ENCODE data around the gene EDC3. TPM values are rescaled to one million over a fixed set of nuclear protein-coding genes. Genes with fewer than 3 reads are reported as not detected.

Gene EDC3
- total RNA-seq, 2 donors from 2014 or later, result 6.7 to 9.2 TPM

GRCh38 chr15:74584779-74585178 lies 111.0 kb downstream of the EDC3 start:
- Histone ChIP-seq H3K4me3 (no peak overlapping the region), H3K27ac (no peak overlapping the region), H3K4me1 (no peaks in the 10 kb centered on the region), H3K36me3 (replicated peaks in 1 of 2; ENCODE audit: insufficient read depth in 1 of 2, low read depth in 2 of 2) (no peaks in the 10 kb centered on the region), H3K27me3 (no peaks in the 10 kb centered on the region), H3K9me3 (no peaks in the 10 kb centered on the region)
- DNase-seq, result no peak
- TF ChIP-seq POLR2A (IDR thresholded peaks at IDR 0.05) (no peak), CTCF (IDR thresholded peaks at IDR 0.05) (no peak)
- intact Hi-C loops (cut with DNase I), result no loop called here
- no peak for ATAC-seq
- WGBS, 2 donors, result 74 to 83% methylated on average over 3 to 4 of the region's 4 CpGs

- WGBS, 2 donors, result 75 to 82% methylated on average over 2 of the region's 2 CpGs
- Histone ChIP-seq H3K4me1 (no peaks in the 10 kb centered on the region), H3K27me3 (no peaks in the 10 kb centered on the region), H3K4me3 (no peak overlapping the region), H3K9me3 (no peaks in the 10 kb centered on the region), H3K36me3 (replicated peaks in 1 of 2; ENCODE audit: insufficient read depth in 1 of 2, low read depth in 2 of 2) (no peaks in the 10 kb centered on the region), H3K27ac (no peak overlapping the region)
- TF ChIP-seq CTCF (IDR thresholded peaks at IDR 0.05), result no peak
- TF ChIP-seq POLR2A (IDR thresholded peaks at IDR 0.05), result no peak
- ATAC-seq (no peak), DNase-seq (no peak)
- intact Hi-C loops (cut with DNase I), result no loop called here
These were observed 111.6 kb downstream of the EDC3 start for GRCh38 chr15:74584204-74584603.

Other genes starting within 250 kb of the EDC3 start
- gene UBL7, start 234.9 kb downstream of the EDC3 start, total RNA-seq, result 10 to 100 TPM; 25.7 to 47.2 TPM
- gene ARID3B, start 154.8 kb downstream of the EDC3 start, total RNA-seq, result 10 to 100 TPM in 1 of 2 donors, 1 to 10 TPM in 1; 2.9 to 22.4 TPM
- gene CLK3, start 80.2 kb downstream of the EDC3 start, total RNA-seq, result 100 to 1,000 TPM in 1 of 2 donors, 10 to 100 TPM in 1; 48.0 to 126 TPM
- gene CYP1A1, start 29.5 kb upstream of the EDC3 start, total RNA-seq, result 1 to 10 TPM in 1 of 2 donors, not detected in 1; 1.6 TPM
- not detected for gene CYP1A2, start 52.8 kb upstream of the EDC3 start, total RNA-seq
- 10 to 100 TPM; 11.2 to 15.2 TPM for gene CSK, start 86.1 kb upstream of the EDC3 start, total RNA-seq
- gene LMAN1L, start 116.8 kb upstream of the EDC3 start, total RNA-seq, result not detected
- gene CPLX3, start 130.6 kb upstream of the EDC3 start, total RNA-seq, result not detected
- gene ULK3, start 147.1 kb upstream of the EDC3 start, total RNA-seq, result 10 to 100 TPM; 74.2 to 76.3 TPM
- gene SCAMP2, start 177.3 kb upstream of the EDC3 start, total RNA-seq, result 10 to 100 TPM; 33.5 to 36.9 TPM
- gene MPI, start 194.0 kb upstream of the EDC3 start, total RNA-seq, result 10 to 100 TPM; 47.5 to 80.4 TPM
- gene FAM219B, start 210.8 kb upstream of the EDC3 start, total RNA-seq, result 10 to 100 TPM; 25.4 to 42.8 TPM
- gene COX5A, start 242.0 kb upstream of the EDC3 start, total RNA-seq, result 10 to 100 TPM; 50.1 to 61.5 TPM